B cell (primary cell): ENCODE results near the gene ZNF423.

Experiments
- CTCF ChIP-seq: fragments of 200-600 bp; IDR thresholded peaks from one replicate; pipeline ENCODE4 v1.8.0; 2022; ENCODE audit warnings: antibody characterized with exemption, mild to moderate bottlenecking
- EZH2 ChIP-seq: IDR thresholded peaks from 2 replicates; pipeline ENCODE4 v1.6.1; 2012; ENCODE audit warnings: borderline replicate concordance, low read depth, mild to moderate bottlenecking, moderate library complexity, low read length; ENCODE audit not compliant: insufficient read depth, poor library complexity, severe bottlenecking

GRCh38 chr16:49664221-49665215 lies 191.4 kb downstream of the ZNF423 start:
- no peak for TF ChIP-seq CTCF
- TF ChIP-seq EZH2, result no peak
